NCI-H226 (cell line): ENCODE data around the gene LRRC3.

Experiments
- DNase-seq: peaks from one replicate; pipeline ENCODE4 v3.0.0-alpha.2; 2015

Gene LRRC3

DNA sequence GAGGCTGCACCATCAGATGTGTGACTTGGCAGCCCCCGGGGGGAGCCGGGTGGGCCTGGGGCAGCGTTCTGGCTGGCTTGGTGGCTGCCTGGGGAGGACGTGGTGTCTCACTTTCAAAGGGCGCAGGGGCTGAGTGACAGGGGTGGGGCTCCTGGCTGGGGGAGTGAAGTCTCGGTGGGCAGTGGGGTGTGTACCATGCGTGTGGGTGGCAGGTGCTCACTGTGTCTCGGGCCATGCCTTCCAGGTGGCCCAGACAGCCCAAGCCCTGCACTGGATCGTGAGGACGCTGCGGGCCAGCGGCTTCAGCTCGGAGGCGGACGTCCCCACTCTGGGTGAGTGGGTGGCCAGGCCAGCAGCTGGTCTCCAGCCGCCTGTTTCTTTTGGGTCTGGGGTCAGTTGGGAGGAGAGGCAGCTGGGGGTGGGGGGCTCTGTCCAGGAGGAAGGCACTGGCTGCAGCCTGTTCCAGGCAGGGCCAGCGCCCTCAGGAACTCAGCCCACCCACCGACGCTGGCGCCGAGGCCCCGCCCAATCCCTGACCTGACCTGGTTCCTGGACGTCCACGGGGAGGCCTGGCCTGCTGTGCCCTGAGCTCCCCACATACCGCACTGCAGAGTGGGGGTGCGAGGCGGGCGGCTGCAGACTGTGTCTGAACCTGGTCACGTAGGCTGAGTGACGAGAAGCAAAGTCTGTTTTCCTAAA lies 30.6 kb upstream of the LRRC3 start:
- DNase-seq = no peak

- DNase-seq = no peak
These were observed 29.9 kb upstream of the LRRC3 start for GRCh38 chr21:44425307-44425894.

DNA sequence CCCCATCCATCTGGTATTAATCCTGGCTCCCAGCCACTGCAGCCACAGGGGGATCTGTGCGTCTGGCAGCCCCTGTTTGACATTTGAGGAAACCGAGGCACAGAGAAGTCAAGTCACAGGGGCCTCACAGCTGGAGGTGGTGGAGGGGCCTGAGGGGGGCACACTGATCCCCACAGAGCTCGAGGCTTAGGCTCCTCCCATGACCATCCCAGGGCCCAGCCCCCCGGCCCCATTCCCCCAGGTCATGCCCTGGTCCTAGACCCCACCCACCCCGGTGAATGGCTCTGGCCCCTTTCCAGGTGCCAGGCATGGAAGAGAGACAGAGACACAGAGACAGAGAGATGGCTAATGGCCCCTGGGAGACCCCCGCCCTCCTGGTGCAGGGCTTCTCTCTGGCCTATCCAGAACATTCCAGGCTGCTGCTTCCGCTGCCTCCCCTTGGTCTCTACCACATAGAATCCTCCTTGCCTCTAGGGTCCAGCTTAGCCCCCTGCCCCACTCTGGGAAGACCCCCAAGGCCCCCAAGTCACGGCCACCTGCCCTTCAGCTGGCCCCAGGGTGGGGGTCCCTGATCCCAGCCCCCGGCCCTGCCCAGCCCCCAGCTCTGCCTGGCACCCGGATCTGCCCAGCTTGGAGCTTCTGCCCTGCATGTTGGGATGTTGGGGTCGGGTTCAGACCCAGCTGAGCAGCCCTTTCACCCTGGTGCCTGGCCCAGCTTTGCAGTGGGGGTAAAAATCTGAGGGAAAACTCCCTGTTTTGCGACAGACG lies 29.2 kb upstream of the LRRC3 start:
- DNase-seq = no peak

DNA sequence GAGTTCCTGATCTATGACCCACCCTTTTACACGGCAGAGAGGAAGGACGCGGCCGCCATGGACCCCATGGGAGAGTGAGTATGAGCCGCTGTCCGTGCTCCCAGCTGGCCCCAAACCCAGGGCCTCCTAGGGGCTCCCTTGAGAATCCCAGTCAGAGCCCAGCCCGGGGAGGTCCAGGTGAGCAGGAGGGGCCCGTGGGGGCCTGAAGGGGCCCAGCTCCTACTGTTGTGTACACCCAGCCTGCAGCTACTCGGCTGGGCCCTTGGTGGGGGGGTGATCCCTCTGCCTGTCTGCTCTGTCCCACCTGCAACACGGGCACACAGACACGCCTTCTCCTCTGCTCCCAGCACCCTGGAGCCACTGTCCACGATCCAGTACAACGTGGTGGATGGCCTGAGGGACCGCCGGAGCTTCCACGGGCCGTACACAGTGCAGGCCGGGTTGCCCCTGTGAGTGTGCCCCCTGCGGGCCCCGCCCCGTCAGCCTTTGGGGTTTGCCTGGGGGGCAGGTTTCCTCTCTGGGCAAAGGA lies 28.6 kb upstream of the LRRC3 start:
- no peak for DNase-seq

DNA sequence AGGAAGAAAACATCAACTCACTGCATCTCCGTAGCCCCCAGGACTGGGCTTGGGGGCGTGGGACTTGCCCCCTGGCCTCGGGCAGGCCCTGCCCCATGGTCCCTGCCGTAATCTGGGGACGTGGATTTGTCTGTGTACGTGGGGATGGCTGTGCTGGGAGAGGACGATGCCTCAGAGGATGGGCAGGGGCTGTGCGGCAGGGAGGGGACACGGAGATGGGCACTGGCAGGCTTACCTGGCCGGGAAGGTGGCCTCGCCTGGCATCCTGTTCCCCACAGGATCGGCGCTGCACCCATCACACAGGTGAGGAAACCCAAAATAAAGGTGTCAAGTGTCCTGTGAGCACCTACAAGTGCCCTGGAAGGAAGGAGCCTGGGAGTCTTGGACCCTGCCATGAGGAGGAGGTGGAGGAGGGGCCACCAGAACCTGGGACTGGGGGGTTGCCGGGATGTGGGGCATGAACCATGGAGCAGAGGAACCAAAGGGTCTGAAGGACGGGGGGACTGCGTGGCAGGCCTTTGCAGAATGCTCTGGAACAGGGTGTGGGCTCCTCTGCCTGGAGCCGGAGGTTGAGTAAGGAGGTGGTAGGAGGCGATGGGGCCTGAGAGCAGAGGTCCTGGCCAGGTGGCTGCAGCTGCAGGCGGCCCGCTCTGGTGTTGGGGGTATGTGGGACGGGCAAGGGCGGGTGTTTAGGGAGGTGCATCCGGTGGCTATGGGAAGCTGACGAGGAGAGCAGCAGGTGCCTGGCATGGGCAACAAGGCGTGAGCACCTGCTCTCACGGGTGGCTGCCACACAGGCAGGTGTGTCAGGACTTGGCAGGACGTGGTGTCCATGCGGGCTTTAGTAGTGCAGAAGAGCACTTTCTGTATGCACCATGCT lies 27.8 kb upstream of the LRRC3 start:
- no peak for DNase-seq

GRCh38 chr21:44428281-44428960 lies 26.9 kb upstream of the LRRC3 start:
- peak; percentile 63 for DNase-seq

DNA sequence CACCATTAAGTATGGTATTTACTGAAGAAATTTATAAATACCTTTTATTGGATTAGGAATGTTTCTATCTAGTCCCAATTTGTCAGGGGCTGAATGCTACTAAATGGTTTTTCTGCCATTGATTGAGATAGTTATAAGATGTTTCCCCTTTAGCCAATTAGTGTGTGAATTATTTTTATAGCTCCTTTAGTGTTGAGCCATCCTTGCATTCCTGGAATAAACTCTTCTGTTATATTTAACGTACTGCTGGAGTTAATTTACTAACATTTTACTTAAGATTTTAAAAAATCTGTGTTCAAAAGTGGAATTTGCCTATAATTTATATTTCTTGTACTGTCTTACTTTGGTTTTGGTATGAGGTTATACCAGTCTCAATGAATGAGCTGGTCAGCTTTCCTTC lies 25.4 kb upstream of the LRRC3 start:
- DNase-seq = no peak

- no peak for DNase-seq
These were observed 24.0 kb upstream of the LRRC3 start for GRCh38 chr21:44431300-44431699.

DNA sequence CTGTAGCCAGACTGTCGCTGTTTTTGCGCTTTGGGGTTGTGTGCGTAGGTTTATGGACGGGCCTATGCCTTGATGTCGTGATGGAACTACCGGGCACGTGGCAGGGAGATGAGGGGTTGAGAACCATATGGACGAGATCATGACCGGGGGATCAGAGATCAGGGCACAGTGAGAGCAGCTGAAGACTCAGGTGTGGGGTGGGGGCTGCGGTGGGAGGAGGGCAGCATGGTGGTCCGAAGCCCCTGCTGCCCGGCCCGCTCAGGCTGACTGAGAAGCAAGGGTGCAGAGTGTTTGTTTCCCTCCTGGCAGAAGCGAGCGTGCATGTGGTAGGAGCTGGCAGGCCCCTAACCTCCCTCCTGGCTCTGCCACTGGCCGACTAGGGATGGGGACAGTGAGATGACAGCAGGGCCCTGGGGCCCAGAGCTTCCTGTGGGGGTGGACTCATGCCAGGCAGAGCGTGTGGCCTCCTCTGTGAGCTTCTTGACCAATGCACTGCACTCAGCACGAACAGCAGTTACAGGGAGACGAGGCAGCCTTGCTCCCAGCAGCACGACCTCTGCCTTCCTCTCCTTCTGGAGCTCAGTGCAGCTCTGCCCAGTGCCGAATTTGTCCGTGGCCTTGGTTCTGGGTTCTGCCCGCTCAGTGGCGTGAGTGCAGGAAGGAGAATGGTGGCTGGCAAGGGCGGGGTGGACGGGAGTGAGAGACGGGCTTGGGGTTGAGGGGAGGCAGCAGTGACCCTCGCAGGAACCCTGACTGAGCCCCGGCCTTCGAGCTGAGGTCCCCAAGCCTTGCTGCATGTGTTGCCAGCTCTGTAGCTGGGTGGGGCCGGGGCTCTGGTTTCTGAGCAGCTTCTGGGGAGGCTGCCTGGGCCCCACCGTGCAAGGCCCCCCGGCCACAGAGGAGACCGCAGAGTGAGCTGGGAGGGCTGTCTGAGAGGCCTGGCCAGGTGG lies 22.2 kb upstream of the LRRC3 start:
- DNase-seq = no peak

DNA sequence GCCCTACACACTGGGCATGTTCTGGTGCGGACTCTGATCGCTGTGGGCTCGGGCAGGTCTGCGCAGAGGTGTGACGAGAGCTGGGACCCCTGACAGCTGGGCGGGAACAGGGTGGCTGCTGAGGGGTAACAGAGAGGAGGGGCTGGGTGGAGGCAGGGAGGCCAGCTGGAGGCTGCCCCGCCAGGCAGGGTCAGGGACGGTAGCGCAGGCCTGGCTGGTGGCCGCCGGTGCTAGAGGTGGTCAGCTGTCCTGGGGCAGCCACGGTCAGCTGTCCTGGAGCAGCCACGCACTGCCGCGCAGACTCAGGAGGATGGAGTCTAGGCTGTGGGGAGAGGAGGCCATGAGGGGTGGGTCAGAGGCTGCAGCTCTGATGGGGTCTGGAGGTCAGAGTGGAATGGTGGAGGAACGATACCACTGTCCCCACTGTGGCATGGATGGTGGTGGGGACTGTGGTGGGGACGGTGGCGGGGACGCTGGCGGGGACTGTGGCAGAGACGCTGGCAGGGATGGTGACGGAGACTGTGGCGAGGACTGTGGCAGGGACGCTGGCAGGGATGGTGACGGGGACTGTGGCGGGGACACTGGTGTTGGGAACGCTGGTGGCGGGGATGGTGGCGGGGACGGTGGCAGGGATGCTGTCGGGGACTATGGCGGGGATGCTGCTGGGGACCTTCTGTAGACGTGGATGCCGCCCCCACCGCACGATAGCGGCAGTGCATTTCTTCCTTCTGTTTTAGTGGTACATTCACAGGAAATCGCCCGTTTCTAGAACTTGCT lies 21.3 kb upstream of the LRRC3 start:
- no peak for DNase-seq

GRCh38 chr21:44434568-44434925 lies 20.8 kb upstream of the LRRC3 start:
- DNase-seq = no peak

DNA sequence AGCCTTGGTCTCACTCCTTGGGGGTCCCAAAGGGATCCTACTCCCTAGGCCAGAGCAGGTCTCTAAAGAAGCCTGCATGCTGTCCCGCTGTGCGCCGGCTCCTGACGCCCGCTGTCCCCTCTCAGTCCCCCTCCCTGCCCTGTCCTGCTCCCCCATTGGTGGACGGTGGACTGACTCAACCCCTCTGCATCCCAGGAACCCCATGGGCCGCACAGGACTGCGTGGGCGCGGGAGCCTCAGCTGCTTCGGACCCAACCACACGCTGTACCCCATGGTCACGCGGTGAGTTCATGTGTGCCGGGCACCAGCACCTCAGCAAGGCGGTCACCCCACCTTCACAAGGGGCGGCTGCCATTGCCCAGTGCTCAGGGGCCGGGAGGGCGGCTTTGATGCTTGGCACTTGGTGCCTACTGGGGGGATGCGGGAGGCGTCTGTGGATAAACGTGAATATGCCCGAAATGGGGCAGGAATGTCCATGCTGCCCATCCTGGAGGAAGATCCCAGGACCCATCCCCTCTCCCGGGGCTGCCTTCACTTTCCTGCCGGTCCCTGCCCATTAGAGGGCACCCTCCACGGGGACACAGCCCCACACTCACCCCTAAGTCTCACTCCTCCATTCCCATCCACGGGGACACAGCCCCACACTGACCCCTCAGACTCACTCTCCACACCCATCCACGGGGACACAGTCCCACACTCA lies 20.2 kb upstream of the LRRC3 start:
- no peak for DNase-seq

GRCh38 chr21:44436111-44436611 lies 19.1 kb upstream of the LRRC3 start:
- no peak for DNase-seq

GRCh38 chr21:44436958-44437357 lies 18.4 kb upstream of the LRRC3 start:
- DNase-seq = no peak

- DNase-seq = no peak
These were observed 18.0 kb upstream of the LRRC3 start for GRCh38 chr21:44437371-44437695.

GRCh38 chr21:44437696-44438431 lies 17.4 kb upstream of the LRRC3 start:
- DNase-seq = no peak

GRCh38 chr21:44438531-44439210 lies 16.6 kb upstream of the LRRC3 start:
- no peak for DNase-seq

GRCh38 chr21:44439211-44439600 lies 16.1 kb upstream of the LRRC3 start:
- DNase-seq = no peak
